Muscle of back (tissue), 10 donors: Measurements from ENCODE around the gene GH1. TPM values are rescaled to one million over a fixed set of nuclear protein-coding genes. Genes with fewer than 3 reads are reported as not detected.

Experiments
- polyA plus RNA-seq, 10 donors: library from polyadenylated mRNA; unstranded; fragments of 120-200 nt; gene quantifications; one replicate each; pipeline ENCODE4 v1.2.1, GENCODE V29; 2013; ENCODE audit not compliant: insufficient read length in 10 of 10

The GH1 gene
- polyA plus RNA-seq, 10 donors, result 0.19 TPM; not detected in 9

Other genes starting within 250 kb of the GH1 start
- gene LIMD2, start 218.7 kb downstream of the GH1 start, polyA plus RNA-seq, result 10 to 100 TPM in 4 of 10 donors, 1 to 10 TPM in 6; 6.1 to 24.9 (median 8.7) TPM
- gene STRADA, start 177.0 kb downstream of the GH1 start, polyA plus RNA-seq, result 10 to 100 TPM; 19.1 to 46.5 (median 27.4) TPM
- 10 to 100 TPM; 49.1 to 61.7 (median 56.2) TPM for gene CCDC47, start 145.2 kb downstream of the GH1 start, polyA plus RNA-seq
- 100 to 1,000 TPM in 6 of 10 donors, 10 to 100 TPM in 4; 76.6 to 144 (median 106) TPM for gene DDX42, start 144.7 kb downstream of the GH1 start, polyA plus RNA-seq
- 100 to 1,000 TPM in 8 of 10 donors, 10 to 100 TPM in 2; 90.1 to 125 (median 107) TPM for gene PSMC5, start 91.4 kb downstream of the GH1 start, polyA plus RNA-seq
- 10 to 100 TPM; 29.7 to 38.3 (median 33.2) TPM for gene FTSJ3, start 91.2 kb downstream of the GH1 start, polyA plus RNA-seq
- 10 to 100 TPM; 26.3 to 45.2 (median 30.7) TPM for gene SMARCD2, start 76.2 kb downstream of the GH1 start, polyA plus RNA-seq
- gene CSH2, start 45.2 kb downstream of the GH1 start, polyA plus RNA-seq, result 10 to 100 TPM in 2 of 10 donors, 1 to 10 TPM in 7, not detected in 1; 1.2 to 27.5 (median 5.8) TPM
- gene GH2, start 36.9 kb downstream of the GH1 start, polyA plus RNA-seq, result under 1 TPM in 3 of 10 donors, not detected in 7; 0.16 to 0.98 (median 0.76) TPM
- 10 to 100 TPM in 4 of 10 donors, 1 to 10 TPM in 5, not detected in 1; 2.0 to 42.4 (median 7.8) TPM for gene CSH1, start 22.3 kb downstream of the GH1 start, polyA plus RNA-seq
- under 1 TPM in 4 of 10 donors, not detected in 6; 0.60 to 0.98 (median 0.70) TPM for gene CSHL1, start 7.6 kb downstream of the GH1 start, polyA plus RNA-seq
- 1 to 10 TPM; 1.9 to 4.1 (median 3.1) TPM for gene CD79B, start 13.5 kb upstream of the GH1 start, polyA plus RNA-seq
- gene SCN4A, start 54.1 kb upstream of the GH1 start, polyA plus RNA-seq, result 10 to 100 TPM; 11.6 to 52.0 (median 38.1) TPM
- 1 to 10 TPM; 1.9 to 3.7 (median 2.6) TPM for gene PRR29, start 79.5 kb upstream of the GH1 start, polyA plus RNA-seq
- gene ICAM2, start 101.8 kb upstream of the GH1 start, polyA plus RNA-seq, result 10 to 100 TPM; 19.1 to 36.9 (median 27.9) TPM
- 1 to 10 TPM; 3.0 to 7.1 (median 5.3) TPM for gene ERN1, start 211.3 kb upstream of the GH1 start, polyA plus RNA-seq